HG03039 (cell line): ENCODE data around the gene IL12B.
A peak's percentile ranks its signal among the peaks of the same experiment; 100 is the strongest.
"Not testable (repeated sequence)": the region's sequence is repeated elsewhere in the genome, so short reads cannot be mapped to it uniquely, and the experiment has no call there.

Experiments used
- ATAC-seq: cut with Tn5 transposase; IDR thresholded peaks from one replicate; pipeline ENCODE4 v1.9.1; 2021; ENCODE audit warnings: mild to moderate bottlenecking, moderate library complexity; ENCODE audit not compliant: unreplicated experiment

The IL12B gene

GRCh38 chr5:159333545-159333925 lies 3.2 kb upstream of the IL12B start:
- ATAC-seq, result no peak

- ATAC-seq, result no peak
Observed at GRCh38 chr5:159332800-159333544, 2.7 kb upstream of the IL12B start.

GRCh38 chr5:159331093-159331973 lies 1.0 kb upstream of the IL12B start:
- ATAC-seq, result peak; percentile 52

DNA sequence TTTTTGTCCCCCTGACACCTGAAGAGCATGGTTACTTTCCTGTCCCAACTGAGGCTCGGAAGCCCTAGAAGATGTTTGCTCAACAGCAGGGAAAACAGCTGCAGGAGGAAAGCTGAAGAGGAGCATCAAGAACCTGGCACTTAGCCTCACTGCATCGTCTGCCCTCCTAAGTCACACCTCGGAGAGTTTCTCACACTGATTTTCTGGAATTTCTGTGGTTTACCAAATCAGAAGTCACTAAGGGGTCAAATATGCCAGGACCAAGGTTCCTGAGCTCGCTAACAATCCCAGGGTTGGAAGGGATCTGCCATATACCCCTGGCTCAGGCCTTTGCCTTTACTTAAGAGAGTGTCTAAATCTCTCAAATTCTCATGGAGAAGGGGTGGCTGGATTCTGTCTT lies 5.3 kb downstream of the IL12B start:
- no peak for ATAC-seq

DNA sequence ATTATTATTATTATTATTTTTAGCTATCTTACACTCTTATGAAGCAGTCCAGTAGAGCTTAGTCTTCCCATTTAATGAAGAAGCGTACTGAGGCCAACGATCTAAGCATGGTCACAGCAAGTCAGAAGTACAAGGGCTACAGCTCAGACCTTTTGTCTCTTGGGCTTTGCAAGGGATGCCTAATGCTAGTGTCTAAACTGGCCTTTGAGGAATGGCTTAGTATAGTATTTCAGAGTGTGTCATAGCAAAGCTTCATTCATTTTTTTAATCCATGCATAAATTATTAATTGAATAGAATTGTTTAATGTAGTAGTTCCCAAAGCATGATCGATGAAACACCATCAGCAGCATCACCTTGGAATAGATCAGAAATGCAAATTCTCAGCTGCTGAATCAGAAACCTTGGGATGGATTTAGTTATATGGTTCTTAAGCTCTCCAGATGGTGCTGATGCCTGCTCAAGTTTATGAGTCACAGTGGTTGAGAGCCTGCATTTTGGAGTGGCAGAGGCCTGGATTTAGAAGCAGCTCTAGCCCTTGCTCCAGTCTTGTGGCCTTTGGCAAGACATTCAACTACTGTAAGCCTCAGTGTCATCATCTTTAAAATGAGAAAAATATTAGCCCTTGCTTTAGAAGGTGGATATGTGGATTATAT lies 6.1 kb downstream of the IL12B start:
- no peak for ATAC-seq

- no peak for ATAC-seq
Observed at GRCh38 chr5:159322180-159322579, 8.1 kb downstream of the IL12B start.

GRCh38 chr5:159319832-159320231 lies 10.5 kb downstream of the IL12B start:
- no peak for ATAC-seq

GRCh38 chr5:159319363-159319762 lies 10.9 kb downstream of the IL12B start:
- no peak for ATAC-seq

DNA sequence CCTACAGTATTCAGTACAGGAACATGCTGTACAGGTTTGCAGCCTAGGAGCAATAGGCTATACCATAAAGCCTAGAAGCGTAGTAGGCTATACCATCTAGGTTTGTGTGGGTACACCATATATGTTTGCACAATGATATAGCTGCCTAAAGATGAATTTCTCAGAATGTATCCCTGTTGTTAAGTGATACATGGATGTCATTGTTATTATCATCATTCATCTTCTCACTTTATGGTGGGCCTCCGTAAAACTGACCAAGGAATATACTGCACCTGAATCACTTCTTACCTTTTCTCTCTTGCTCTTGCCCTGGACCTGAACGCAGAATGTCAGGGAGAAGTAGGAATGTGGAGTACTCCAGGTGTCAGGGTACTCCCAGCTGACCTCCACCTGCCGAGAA lies 11.8 kb downstream of the IL12B start:
- no peak for ATAC-seq

DNA sequence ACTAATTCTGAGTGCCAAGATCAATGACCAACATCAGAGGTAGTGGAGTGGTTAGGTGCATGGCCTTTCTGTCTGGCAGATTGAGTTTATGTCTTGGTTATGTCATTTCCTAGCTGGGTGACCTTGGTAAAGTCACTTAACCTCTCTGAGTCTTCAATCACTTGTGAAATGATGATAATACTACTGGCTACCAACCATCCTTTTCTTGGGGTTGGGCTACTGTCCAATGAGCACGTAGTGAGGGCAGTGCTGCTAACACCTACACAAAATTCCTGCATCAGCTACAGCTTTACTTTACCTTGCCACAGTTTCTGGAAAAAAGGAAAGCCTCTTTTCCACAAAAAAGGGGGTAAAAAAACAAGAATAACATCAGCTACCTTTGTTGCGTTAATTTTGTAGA lies 12.4 kb downstream of the IL12B start:
- ATAC-seq, result no peak

GRCh38 chr5:159316519-159317383 lies 13.5 kb downstream of the IL12B start:
- ATAC-seq, result no peak

DNA sequence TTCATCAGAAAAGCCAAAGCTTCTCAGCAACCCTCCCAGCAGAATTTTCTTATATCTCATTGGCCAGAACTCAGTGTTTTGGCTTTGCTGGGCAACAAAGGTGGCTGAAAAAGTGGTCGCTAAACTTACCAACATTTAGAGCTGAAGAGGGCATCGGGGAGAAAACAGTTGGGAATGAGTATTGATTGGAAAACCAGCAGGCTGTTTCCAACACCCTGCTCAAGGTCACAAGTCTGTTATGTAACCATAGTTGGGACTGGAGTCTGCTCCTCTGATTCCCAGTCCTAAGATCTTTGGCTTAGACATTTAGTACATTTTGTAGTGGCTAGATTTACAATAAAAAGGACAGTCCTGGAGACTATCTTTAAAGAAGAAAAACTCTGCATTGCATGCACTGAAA lies 17.1 kb downstream of the IL12B start:
- no peak for ATAC-seq

DNA sequence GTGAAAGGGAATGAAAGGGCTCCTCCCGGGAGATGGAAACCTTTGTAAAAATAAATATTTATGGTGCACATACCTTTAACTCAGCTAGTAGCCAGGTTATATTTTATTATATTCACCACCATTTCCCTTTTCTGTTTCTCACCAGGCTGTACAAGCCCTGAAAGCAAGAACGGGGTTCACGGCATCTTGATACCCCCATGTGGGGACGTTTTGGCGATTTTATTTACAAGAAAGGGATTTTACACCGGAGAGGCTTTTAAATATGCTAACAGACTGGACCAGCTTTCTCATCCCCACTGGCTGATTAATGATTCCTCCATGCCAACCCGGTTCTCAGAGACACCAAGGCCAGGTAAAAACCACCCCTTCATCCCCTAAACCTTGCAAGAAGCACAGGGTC lies 19.2 kb downstream of the IL12B start:
- ATAC-seq, result no peak

DNA sequence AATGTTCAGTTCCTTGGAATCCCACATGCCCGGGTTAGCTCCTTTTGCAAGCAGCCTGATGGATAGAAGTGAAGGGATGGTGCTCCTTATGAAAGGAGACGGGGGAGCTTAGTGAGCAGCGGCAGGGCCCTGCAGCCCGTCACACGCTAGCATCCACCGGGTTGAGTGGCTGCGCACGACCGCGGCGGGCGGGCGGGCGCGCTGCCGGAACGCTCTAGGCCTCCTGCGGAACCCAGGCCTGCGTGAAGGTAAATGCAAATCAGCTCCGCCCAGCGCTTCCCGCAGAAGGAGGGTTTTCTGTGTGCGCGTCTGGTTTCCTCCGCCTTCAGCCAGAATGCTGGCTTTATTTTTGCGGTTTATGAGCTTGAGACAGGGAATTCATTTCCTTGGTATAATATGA lies 19.8 kb downstream of the IL12B start:
- no peak for ATAC-seq

- ATAC-seq, result no peak
Observed at GRCh38 chr5:159309689-159310433, 20.4 kb downstream of the IL12B start.

DNA sequence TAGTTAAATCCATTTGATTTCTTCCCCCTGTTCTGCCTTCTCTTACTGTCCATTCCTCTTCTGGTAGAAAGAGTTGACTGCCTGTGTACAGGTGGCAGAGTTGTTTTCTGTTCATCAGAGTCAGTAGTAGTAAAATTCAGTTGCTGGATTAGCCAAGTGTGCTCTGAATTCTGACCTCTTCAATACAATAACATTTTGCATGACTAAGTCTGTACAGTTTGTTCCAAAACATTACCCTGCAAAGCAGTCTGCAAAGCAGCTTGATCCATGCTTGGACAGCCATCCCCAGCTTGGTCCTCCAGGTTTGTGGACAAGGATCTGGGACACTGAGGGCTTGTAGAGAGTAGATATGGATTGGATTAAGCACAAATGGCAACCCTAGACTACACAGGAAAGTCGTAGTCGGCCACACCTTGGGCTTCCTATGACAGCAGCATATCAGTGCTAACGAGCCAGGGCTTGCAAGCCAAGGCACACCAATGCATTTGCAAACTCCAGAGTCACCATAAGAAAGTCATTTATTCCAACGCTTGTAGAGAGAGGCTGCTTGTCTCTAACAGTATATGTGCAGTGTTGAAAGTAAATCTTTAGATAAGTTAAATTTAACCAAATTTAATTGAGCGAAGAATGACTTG lies 25.2 kb downstream of the IL12B start:
- no peak for ATAC-seq

DNA sequence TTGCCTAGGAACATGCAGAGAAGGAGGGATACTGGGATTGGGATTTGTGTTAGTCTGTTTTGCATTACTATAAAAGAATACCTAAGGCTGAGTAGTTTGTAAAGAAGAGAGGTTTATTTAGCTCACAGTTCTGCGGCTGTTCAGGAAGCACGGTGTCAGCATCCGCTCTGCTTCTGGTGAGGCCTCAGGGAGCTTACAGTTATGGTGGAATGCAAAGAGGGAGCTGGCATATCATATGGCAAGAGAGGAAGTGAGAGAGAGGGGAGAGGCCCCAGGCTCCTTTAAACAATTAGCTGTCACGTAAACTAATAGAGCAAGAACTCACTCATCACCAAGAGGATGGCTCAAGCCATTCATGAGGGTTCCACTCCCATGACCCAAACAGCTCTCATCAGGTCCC lies 27.0 kb downstream of the IL12B start:
- ATAC-seq, result no peak

DNA sequence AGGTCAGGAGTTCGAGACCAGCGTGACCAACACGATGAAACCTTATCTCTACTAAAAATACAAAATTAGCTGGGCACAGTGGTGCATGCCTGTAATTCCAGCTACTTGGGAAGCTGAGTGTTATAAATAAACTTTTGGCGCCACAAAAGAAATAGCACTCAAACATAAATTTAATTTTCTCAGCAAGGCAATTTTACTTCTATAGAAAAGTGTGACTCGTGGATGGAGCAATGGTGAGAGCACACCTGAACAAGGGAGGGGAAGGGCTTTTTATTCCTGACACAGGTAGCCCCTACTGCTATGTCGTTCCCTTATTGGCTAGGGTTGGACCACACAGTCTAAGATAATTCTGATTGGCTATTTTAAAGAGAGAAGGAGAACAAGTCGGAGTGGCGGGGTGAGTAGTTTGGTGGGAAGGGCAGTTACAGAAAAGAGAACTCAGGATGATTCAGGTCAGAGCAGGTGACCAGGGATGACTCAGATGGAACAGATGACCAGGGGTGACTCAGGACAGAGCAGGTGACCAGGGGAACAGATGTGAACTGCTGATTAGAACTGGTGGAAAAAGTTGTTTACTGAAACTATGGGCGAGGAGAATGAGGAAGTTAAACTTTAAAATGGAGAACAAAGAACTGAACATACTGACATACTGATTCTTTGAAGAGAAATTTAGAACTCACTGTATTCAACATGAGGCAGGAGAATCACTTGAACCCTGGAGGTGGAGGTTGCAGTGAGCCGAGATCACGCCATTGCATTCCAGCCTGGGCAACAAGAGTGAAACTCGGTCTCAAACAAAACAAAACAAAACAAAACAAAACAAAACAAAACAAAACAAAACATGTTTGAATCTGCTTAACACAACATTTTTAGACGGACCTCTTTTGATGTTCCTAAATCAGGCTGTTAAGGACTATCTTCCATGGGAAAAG lies 28.1 kb downstream of the IL12B start:
- ATAC-seq, result not testable (repeated sequence)

DNA sequence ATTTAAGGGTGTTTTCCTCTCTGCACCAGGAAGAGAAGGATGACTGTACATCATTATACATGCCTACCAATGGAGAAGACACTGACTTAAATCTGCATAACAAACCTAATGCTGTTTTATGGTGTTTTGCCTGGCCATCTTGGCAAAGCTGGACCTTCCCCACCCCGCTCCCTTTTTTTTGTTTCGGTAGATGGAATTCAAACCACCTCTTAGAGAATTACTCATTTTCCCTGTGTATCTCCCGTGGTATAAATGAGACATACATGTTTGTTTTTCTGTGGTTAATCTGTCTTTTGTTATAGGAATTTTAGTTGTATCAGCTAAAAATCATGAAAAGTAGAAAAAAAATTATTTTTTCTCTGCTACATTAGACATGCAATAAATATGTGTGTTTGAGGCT lies 28.8 kb downstream of the IL12B start:
- ATAC-seq, result no peak
